GM21619 (cell line): Measurements from ENCODE around the gene LAMA5.

Experiments used
- ATAC-seq: cut with Tn5 transposase; IDR thresholded peaks from one replicate; pipeline ENCODE4 v1.9.1; 2021; ENCODE audit not compliant: unreplicated experiment

LAMA5 gene

GRCh38 chr20:62318400-62319345 lies 48.4 kb downstream of the LAMA5 start:
- no peak for ATAC-seq

DNA sequence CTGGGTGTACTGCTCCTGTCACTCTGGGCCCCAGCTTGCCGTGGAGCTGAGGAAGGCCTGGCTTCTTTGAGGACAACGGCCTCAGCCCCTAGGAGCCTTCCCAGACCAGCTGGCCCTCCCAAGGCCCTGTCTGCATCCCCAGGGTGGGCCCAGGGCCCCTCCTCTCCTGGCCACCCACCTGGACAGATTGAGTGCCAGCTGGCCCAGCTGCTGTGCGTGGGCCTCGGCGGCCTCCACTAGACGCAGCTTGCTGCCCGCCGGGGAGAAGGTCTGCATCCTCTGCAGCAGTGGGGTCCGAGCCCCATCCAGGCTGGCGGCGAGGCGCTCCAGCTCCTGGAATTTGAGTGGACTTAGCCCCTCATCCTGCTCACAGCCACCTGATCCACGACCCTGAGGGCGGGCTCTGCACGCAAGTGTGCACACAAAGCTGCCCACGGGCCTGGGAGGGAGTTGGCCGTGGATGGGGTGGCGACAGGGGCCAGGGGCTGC lies 49.9 kb downstream of the LAMA5 start:
- ATAC-seq = no peak

DNA sequence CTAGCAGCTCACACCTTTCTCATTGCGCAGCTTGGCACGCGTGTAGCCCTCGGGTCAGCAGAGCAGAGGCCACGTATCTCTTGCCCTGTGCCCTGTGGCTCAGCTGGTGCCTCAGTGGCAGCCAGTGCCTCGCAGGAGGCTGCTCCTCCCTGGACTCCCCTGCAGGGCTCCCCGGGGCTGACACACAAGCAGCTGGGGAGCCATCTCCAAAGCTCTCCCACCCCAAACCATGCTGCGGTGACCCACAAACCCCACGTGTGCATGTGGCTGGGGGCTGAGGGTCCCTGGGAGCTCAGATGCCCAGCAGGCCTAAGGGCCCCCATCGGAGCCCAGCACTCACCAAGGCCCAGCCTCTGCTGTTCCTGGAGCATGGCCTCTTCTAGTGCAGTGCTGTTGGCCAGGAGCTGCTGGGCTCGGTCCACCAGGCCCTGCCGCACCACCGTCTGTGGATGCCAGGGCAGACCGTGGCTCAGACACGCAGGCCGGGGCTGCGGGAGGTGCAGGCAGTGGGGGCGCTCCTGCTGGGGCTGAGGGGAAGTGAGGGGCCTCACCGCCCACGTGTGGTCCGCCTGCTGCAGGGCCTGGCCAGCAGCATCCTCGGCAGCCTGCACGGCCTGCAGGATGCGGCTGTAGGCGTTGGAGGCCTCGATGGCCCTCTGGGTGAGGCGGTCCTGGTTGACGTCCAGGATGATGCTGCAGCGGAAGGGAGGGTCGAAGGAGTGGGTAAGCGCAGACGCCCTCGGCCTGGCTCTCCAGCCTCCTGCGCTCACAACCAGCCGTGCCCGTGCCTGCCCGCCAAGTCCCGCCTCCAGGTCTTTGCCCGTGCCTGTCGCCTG lies 50.6 kb downstream of the LAMA5 start:
- no peak for ATAC-seq

DNA sequence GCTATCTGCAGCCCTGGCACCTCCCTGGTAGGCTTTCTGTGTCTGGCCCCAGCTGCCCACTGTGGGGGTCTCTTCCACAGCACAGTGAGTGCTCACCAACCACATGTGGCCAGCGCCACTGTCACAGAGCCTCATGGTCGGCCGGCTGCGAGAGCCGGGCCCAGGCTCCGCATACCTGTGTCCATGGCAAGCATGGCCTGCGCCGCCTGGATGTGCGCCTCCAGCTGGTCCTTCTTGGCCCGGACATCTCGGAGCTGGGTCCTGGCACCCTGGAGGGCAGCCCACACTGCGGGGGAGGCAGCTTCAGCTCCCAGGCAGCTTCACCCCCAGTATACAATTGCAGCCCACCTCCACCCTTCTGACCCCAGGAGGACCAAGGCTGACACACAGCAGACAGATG lies 51.3 kb downstream of the LAMA5 start:
- no peak for ATAC-seq

DNA sequence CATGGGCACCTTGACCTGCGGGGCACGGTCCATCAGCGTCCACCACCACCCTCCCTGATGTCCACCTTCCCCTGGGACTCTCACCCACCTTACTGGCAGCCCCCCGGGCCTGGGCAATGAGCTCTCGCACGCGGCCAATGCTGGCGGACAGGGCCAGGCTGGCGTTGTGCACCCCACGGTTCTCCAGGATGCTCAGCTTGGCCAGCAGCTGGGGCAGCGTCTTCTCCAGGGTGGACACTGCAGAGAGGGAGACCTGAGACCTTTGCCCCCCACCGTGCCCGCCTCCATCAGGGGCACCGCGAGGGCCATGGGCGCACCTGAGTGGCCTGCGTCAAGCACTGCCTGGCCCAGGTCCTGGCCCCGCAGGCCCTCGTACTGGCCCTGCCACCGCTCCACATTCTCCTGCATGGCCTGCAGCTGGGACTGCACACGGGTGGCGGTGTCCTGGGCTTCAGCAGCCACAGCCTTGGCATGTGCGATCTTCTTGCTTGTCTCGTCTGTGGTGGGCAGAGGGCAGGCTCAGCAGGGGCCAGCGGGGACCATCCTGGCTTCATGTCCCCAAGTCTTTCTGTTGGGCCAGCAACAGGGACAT lies 52.3 kb downstream of the LAMA5 start:
- ATAC-seq = no peak

DNA sequence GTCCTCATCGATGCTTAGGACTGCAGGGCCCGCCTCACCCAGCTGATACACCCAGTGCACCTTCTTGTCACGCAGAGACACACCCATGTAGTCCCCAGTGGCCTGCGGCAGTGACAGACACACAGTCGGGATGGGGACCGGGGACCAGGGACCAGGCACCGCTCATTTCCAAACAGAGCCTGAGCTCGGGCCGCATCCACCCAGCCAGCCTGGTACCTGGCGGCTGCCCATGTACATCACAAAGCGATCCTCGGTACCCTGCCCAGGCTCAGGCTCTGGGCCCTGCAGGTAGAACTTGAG lies 52.8 kb downstream of the LAMA5 start:
- ATAC-seq = no peak

GRCh38 chr20:62313460-62314338 lies 53.4 kb downstream of the LAMA5 start:
- ATAC-seq = no peak

GRCh38 chr20:62313021-62313420 lies 54.1 kb downstream of the LAMA5 start:
- no peak for ATAC-seq

DNA sequence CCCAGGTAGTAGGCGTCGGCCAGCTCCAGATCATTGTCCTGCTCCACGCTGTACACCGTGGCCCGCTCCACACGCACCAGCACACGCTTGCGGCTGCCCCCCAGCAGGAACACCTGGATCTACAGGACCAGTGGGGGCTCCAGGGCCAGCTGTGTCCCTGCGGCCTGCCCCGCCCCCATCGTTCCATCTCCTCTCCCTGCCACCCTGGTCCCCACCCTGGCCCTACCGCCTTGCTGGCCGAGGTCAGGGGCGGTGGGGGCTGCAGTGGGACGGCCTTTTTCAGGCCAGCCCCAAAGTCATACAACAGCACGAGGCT lies 54.5 kb downstream of the LAMA5 start:
- no peak for ATAC-seq

DNA sequence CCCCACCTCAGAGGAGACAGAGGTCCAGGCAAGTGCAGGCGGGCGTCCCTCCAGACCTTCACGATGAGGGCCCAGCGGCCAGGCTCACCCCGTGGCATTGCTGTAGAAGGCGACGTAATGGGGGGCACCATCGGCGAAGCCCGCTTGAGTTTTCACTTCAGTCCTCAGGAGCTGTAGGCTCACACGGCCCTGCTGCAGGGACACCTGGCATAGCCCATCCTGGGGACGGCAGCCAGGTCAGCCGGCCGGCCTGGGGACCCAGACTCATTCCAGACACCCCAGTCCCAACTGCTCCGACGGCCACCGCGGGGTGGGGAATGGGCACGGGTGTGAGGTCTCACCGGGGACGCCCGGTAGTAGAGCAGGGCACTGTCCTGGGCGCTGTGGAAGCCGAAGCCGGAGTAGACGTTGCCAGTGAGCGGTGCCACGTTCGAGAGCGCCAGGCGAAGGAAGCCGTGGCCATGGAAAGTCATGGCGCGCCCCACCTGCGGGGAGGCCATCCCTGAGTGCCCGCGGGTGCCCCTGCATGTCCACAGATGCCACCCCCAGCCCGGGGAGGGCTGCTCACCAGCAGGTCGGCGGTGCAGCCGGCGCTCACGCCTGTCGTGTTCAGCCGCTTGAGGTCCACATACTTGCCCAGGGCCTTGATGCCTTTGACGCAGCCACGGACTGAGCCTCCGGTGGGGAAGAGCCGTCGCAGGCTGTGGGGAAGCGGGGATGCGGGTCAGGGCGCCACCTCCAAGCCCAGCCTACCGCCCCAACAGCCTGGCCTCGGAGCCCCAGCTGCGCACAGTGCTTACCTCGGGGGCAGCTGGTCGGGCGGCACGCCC lies 55.1 kb downstream of the LAMA5 start:
- no peak for ATAC-seq

DNA sequence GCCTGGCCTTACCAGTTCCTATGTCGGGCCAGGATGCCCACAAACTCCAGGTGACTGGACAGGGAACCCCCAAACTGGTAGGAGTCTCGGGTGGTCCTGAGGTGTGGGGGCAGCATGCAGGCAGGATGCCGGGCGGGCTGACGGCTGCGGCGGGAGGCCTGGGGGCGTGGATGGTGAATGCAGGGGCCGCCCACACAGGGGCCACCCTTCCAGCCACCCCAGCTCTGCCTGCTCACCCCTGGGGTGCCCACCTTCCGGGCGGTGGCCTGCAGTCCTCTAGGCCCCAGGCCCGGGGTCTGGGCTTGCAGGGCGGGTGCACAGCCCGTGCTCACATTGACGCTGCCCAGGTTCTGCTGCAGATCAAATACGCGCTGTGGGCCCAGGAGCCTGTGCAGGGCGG lies 56.0 kb downstream of the LAMA5 start:
- no peak for ATAC-seq

GRCh38 chr20:62310757-62311121 lies 56.4 kb downstream of the LAMA5 start:
- no peak for ATAC-seq

DNA sequence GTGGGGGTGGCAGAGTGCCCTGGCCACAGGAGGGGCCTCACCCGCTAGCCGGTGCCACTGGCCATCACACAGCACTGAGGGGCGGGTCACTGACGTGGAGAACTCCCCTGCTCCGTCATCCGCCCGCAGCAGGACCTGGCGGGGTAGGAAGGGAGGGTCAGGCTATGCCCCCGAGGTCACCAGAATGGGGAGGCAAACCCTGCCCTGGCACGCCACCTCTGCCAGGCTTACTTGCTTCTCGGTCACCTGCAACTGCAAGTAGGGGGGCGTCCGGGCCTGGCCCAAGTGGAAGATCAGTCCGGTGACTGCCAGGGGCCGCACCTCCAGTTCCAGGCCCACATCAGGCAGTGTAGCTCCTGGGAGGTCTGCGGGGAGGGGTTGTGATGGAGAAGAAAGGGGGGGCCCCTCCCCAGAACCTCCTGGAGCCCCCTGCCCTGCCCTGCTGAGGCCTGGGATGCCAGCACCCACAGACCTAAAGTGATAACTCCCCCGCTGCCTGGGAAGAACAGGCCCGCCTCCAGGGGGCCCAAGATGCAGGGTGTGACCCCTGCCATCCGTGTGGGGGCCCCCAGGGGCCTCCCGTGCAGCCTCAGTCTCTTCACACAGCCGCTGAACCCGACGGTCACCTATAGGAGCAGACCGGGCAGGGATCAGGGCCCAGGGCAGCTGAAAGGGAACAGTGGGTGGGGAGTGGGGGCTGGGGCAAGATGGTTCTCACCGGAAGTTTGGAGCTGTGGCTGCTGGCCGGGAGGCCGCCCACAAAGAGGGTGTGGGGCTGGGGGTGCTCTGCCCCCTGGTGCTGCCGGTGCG lies 57.0 kb downstream of the LAMA5 start:
- ATAC-seq = no peak

DNA sequence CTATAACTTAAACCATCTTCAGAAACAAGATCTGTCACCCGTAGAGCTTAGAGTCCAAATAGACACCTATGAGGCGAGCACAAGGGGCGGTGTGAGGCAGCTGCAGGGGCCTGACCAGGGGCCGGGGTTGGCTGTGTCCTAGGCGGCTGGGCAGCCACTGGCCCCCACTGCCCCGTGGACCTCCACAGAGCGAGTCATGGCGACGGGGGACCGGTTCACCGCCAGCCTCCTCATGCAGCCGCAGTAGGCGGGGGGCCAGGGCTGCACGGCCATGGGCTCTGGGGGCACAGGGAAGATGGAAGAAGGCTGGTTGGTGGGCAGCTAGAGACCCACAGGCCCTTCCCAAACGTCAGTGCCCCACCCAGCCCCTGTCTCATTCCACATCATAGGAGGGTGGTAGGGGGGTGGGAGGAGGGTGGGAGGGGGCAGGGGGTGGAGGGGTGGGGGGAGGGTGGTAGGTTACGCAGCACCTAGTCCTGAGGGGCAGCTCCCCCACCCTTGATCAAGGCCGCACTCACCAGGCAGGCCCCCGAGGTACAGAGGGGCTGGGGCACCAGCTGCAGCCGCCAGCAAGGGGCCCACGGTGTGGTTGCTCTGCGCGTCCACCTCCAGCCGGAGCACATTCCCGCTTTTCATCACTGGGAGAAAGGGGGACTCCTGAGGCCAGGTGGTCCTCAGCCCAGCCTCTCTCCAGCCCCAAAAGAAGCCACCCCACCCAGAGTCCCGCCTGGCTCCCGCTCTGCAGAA lies 57.7 kb downstream of the LAMA5 start:
- no peak for ATAC-seq

- no peak for ATAC-seq
Measured at GRCh38 chr20:62308102-62308822, 58.9 kb downstream of the LAMA5 start.

DNA sequence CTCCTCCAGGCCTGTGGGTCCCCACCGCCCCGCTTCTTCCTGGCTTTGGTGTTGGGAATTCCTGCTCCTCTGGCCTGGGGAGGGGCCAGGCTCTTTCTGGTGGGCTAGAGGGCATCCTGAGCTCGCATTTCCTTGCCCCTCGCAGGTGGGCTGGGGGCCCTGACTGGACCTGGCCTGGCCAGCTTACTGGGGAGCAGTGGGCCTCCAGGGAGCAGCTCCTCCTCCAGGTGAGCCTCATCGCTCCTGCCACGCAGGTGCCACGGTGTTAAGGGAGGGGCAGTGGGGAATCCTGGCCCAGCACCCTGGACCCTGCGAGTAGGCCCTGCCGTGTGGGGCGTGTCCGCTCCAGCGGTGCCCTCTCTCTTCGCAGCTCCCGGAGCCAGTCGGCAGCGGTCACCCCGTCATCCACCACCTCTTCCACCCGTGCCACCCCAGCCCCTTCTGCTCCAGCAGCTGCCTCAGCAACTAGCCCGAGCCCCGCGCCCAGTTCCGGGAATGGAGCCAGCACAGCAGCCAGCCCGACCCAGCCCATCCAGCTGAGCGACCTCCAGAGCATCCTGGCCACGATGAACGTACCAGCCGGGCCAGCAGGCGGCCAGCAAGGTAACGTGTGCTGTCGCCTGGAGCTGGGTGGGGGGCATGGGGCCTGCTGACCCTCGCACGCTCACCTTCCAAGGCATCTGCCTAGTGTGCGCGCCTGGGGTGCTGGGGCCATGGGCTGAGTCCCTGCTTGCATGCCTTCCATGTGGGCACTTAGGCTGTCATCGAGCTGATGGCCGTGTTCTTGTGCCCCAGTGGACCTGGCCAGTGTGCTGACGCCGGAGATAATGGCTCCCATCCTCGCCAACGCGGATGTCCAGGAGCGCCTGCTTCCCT lies 59.6 kb downstream of the LAMA5 start:
- no peak for ATAC-seq
